Measurements from ENCODE around the gene FAM111B. TPM values are rescaled to one million over a fixed set of nuclear protein-coding genes. Genes with fewer than 3 reads are reported as not detected.
"Not testable (repeated sequence)": the region's sequence is repeated elsewhere in the genome, so short reads cannot be mapped to it uniquely, and the experiment has no call there.

The FAM111B gene
- polyA plus RNA-seq, 1 donor = 9.9 TPM

DNA sequence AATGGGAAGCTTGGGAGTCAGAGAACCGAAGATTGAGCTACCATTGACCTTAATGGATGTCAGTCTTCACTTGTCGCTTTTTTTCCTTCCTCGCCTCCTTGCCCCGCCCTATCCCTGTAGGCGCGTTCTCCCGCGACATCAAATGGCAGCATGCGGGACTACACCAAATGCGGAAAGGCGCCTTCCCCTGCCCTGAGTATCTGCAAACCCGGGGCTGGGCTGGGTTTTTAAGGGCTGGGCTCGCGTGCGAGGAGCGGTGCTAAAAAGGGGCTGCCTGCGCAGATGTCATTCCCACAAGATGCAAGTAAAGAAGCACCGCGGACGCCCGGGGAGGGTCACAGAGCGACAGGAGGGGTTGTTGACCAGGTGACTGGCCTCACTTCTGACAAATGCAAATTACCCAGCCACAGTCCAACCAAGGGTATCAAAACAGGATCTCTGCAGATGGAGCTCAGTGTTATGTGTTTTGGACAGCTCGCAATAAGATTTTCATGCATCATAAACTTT is 4.7 kb upstream of the FAM111B start:
- Histone ChIP-seq H3K27ac (ENCODE audit: low read length) (no peak overlapping the region), H3K4me1 (ENCODE audit: control insufficient read depth, insufficient read depth, low read length) (peaks cover 9% of the 10 kb centered on the region), H3K36me3 (ENCODE audit: control insufficient read depth, insufficient read depth, low read length) (no peaks in the 10 kb centered on the region), H3K27me3 (ENCODE audit: control insufficient read depth, insufficient read depth, low read length) (no peaks in the 10 kb centered on the region), H3K4me3 (ENCODE audit: low read length) (peak overlapping the region; percentile 50), H3K9me3 (ENCODE audit: control insufficient read depth, low read depth, low read length) (no peaks in the 10 kb centered on the region)
- DNase-seq = peak; percentile 56 to 75
- no CpG with 5 or more reads among the region's 23 CpGs for WGBS (ENCODE audit: insufficient coverage, low lambda C conversion rate)

- WGBS (ENCODE audit: insufficient coverage, low lambda C conversion rate) = no CpG with 5 or more reads among the region's 10 CpGs
- not testable (repeated sequence) for H3K9me3 ChIP-seq (ENCODE audit: control insufficient read depth, low read depth, low read length); H3K27ac ChIP-seq (ENCODE audit: low read length); H3K27me3 ChIP-seq (ENCODE audit: control insufficient read depth, insufficient read depth, low read length); H3K36me3 ChIP-seq (ENCODE audit: control insufficient read depth, insufficient read depth, low read length); H3K4me1 ChIP-seq (ENCODE audit: control insufficient read depth, insufficient read depth, low read length)
- peak in 1 of 2 donors; percentile 23 for DNase-seq
- H3K4me3 ChIP-seq (ENCODE audit: low read length) = peak overlapping the region; percentile 50
Measured at GRCh38 chr11:59107721-59108120, 684 bp downstream of the FAM111B start.

DNA sequence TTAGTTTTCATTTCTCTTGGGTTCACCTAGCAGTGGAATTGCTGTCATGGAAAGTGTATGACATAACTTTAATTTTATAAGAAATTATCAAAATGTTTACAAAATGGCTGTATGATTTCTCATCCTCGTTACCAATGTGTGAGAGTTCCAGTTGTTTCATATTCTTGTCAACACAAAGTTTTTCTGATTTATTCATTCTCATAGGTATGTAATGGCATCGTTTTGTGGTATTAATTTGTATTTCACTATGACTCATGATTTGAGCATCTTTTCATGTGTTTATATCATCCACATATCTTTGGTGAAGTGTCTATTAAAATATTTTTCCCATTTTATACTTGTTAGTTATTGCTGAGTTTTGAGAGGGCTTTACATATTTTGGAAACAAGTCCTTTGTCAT is 5.5 kb downstream of the FAM111B start:
- H3K27ac ChIP-seq (ENCODE audit: low read length) = no peak overlapping the region
- H3K36me3 ChIP-seq (ENCODE audit: control insufficient read depth, insufficient read depth, low read length) = peaks cover 7% of the 10 kb centered on the region
- WGBS (ENCODE audit: insufficient coverage, low lambda C conversion rate) = no CpG with 5 or more reads among the region's 2 CpGs
- H3K4me3 ChIP-seq (ENCODE audit: low read length) = no peak overlapping the region
- H3K4me1 ChIP-seq (ENCODE audit: control insufficient read depth, insufficient read depth, low read length) = peaks cover 2% of the 10 kb centered on the region
- H3K27me3 ChIP-seq (ENCODE audit: control insufficient read depth, insufficient read depth, low read length) = no peaks in the 10 kb centered on the region
- H3K9me3 ChIP-seq (ENCODE audit: control insufficient read depth, low read depth, low read length) = no peaks in the 10 kb centered on the region
- no peak for DNase-seq

- Histone ChIP-seq H3K9me3 (ENCODE audit: control insufficient read depth, low read depth, low read length) (peaks cover 8% of the 10 kb centered on the region), H3K4me3 (ENCODE audit: low read length) (no peak overlapping the region), H3K36me3 (ENCODE audit: control insufficient read depth, insufficient read depth, low read length) (peaks cover 7% of the 10 kb centered on the region), H3K4me1 (ENCODE audit: control insufficient read depth, insufficient read depth, low read length) (no peaks in the 10 kb centered on the region), H3K27ac (ENCODE audit: low read length) (no peak overlapping the region), H3K27me3 (ENCODE audit: control insufficient read depth, insufficient read depth, low read length) (no peaks in the 10 kb centered on the region)
- 100% methylated on average over 1 of the region's 3 CpGs for WGBS (ENCODE audit: insufficient coverage, low lambda C conversion rate)
- no peak for DNase-seq
Measured at GRCh38 chr11:59114344-59114743, 7.3 kb downstream of the FAM111B start.

DNA sequence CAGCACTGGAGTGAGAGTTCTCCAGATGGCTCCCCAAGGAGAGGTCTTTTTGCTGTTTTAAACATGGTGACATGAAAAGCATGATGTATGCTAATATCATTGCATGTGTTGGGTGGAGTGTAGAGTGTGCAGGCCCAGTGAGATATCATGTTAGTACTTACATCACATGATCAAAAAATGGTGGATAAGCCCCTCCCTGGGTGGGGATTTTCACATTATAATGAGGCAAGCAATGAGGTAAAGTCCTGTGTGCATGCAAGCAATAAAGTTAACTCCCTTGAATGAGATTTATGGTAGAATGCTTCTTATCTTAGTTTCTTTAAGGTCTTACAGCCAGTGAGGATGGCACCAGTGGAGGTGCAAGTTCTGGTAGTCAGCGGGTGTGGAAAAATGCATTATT is 8.5 kb downstream of the FAM111B start:
- Histone ChIP-seq H3K36me3 (ENCODE audit: control insufficient read depth, insufficient read depth, low read length) (peaks cover 7% of the 10 kb centered on the region), H3K9me3 (ENCODE audit: control insufficient read depth, low read depth, low read length) (peaks cover 10% of the 10 kb centered on the region), H3K27me3 (ENCODE audit: control insufficient read depth, insufficient read depth, low read length) (no peaks in the 10 kb centered on the region), H3K4me1 (ENCODE audit: control insufficient read depth, insufficient read depth, low read length) (no peaks in the 10 kb centered on the region), H3K4me3 (ENCODE audit: low read length) (no peak overlapping the region), H3K27ac (ENCODE audit: low read length) (peak overlapping the region; percentile 77)
- WGBS (ENCODE audit: insufficient coverage, low lambda C conversion rate) = no CpG with 5 or more reads among the region's 1 CpG
- DNase-seq = peak; percentile 26 to 62

DNA sequence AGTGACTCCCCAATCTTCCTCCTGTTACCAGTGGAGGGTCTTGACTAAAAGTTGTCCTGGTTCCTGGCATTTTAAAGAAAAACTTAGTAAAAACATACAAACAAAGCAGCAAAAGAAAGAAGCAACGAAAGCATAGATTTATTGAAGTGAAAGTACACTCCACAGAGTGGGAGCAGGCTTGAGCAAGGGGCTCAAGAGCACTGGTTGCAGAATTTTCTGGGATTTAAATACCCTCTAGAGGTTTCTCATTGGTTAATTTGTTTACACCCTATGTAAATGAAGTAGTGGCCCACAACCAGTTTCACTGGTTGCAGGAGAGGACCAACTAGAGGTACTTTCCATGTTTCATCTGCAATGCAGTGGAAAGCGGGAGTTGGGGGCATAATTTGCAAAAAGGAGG is 10.7 kb downstream of the FAM111B start:
- no peak for DNase-seq
- Histone ChIP-seq H3K27ac (ENCODE audit: low read length) (no peak overlapping the region), H3K36me3 (ENCODE audit: control insufficient read depth, insufficient read depth, low read length) (peaks cover 7% of the 10 kb centered on the region), H3K4me3 (ENCODE audit: low read length) (no peak overlapping the region), H3K9me3 (ENCODE audit: control insufficient read depth, low read depth, low read length) (peaks cover 10% of the 10 kb centered on the region), H3K4me1 (ENCODE audit: control insufficient read depth, insufficient read depth, low read length) (no peaks in the 10 kb centered on the region), H3K27me3 (ENCODE audit: control insufficient read depth, insufficient read depth, low read length) (no peaks in the 10 kb centered on the region)
- no CpG with 5 or more reads among the region's 2 CpGs for WGBS (ENCODE audit: insufficient coverage, low lambda C conversion rate)

GRCh38 chr11:59119826-59120225 is 12.8 kb downstream of the FAM111B start:
- Histone ChIP-seq H3K27ac (ENCODE audit: low read length) (no peak overlapping the region), H3K9me3 (ENCODE audit: control insufficient read depth, low read depth, low read length) (peaks cover 10% of the 10 kb centered on the region), H3K36me3 (ENCODE audit: control insufficient read depth, insufficient read depth, low read length) (peaks cover 5% of the 10 kb centered on the region), H3K4me1 (ENCODE audit: control insufficient read depth, insufficient read depth, low read length) (no peaks in the 10 kb centered on the region), H3K27me3 (ENCODE audit: control insufficient read depth, insufficient read depth, low read length) (no peaks in the 10 kb centered on the region), H3K4me3 (ENCODE audit: low read length) (no peak overlapping the region)
- DNase-seq = no peak

DNA sequence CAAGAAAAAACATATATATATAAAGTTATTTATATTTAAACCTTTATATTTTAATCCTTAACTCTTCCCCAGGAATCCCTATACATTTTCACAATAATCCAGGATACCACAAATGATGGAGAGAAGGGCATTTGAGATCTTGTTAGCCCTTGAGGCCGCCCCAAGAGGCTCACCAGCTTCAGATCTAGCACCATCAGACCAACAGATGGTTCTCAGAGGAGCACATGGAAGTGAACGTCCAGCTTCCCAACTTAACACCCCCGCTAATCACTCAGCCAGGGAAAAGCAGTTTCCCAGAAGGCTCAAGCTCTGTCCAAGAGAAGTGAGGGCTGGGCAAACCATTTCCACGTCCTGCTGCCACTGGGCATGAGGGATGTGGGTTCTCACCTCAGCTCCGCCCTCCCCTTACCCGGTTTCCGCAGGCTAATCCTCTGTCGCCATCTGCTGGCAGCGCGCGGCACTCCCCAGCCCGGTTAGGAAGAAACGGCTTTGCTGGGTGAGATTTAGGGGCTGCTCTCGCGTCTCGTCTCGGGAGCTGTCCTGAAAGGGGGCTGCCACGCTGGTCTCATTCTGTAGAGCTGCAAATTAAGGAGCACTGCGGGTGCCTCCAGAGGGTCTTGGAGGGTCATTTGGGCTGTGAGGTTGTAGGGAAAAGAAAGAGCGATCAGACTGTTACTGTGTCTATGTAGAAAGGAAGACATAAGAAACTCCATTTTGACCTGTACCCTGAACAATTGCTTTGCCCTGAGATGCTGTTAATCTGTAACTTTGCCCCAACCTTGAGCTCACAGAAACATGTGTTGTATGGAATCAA is 28.8 kb downstream of the FAM111B start:
- H3K9me3 ChIP-seq (ENCODE audit: control insufficient read depth, low read depth, low read length) = peaks cover 7% of the 10 kb centered on the region
- no peaks in the 10 kb centered on the region for H3K27me3 ChIP-seq (ENCODE audit: control insufficient read depth, insufficient read depth, low read length)
- H3K27ac ChIP-seq (ENCODE audit: low read length) = peak overlapping the region; percentile 61
- H3K4me1 ChIP-seq (ENCODE audit: control insufficient read depth, insufficient read depth, low read length) = peaks cover 10% of the 10 kb centered on the region
- no CpG with 5 or more reads among the region's 20 CpGs for WGBS (ENCODE audit: insufficient coverage, low lambda C conversion rate)
- H3K4me3 ChIP-seq (ENCODE audit: low read length) = no peak overlapping the region
- DNase-seq = peak; percentile 73 to 86
- peaks cover 23% of the 10 kb centered on the region for H3K36me3 ChIP-seq (ENCODE audit: control insufficient read depth, insufficient read depth, low read length)

- Histone ChIP-seq H3K4me1 (ENCODE audit: control insufficient read depth, insufficient read depth, low read length) (peaks cover 10% of the 10 kb centered on the region), H3K27ac (ENCODE audit: low read length) (peak overlapping the region; percentile 61), H3K36me3 (ENCODE audit: control insufficient read depth, insufficient read depth, low read length) (peaks cover 20% of the 10 kb centered on the region)
- no CpG with 5 or more reads among the region's 6 CpGs for WGBS (ENCODE audit: insufficient coverage, low lambda C conversion rate)
- peak; percentile 14 to 63 for DNase-seq
- not testable (repeated sequence) for H3K4me3 ChIP-seq (ENCODE audit: low read length); H3K9me3 ChIP-seq (ENCODE audit: control insufficient read depth, low read depth, low read length); H3K27me3 ChIP-seq (ENCODE audit: control insufficient read depth, insufficient read depth, low read length)
Measured at GRCh38 chr11:59136551-59136950, 29.5 kb downstream of the FAM111B start.

GRCh38 chr11:59137190-59137589 is 30.2 kb downstream of the FAM111B start:
- no peak overlapping the region for H3K4me3 ChIP-seq (ENCODE audit: low read length)
- peak overlapping the region; percentile 61 for H3K27ac ChIP-seq (ENCODE audit: low read length)
- WGBS (ENCODE audit: insufficient coverage, low lambda C conversion rate) = no CpG with 5 or more reads among the region's 17 CpGs
- no peak for DNase-seq
- H3K27me3 ChIP-seq (ENCODE audit: control insufficient read depth, insufficient read depth, low read length) = no peaks in the 10 kb centered on the region
- H3K36me3 ChIP-seq (ENCODE audit: control insufficient read depth, insufficient read depth, low read length) = peaks cover 14% of the 10 kb centered on the region
- H3K9me3 ChIP-seq (ENCODE audit: control insufficient read depth, low read depth, low read length) = no peaks in the 10 kb centered on the region
- H3K4me1 ChIP-seq (ENCODE audit: control insufficient read depth, insufficient read depth, low read length) = peaks cover 10% of the 10 kb centered on the region

DNA sequence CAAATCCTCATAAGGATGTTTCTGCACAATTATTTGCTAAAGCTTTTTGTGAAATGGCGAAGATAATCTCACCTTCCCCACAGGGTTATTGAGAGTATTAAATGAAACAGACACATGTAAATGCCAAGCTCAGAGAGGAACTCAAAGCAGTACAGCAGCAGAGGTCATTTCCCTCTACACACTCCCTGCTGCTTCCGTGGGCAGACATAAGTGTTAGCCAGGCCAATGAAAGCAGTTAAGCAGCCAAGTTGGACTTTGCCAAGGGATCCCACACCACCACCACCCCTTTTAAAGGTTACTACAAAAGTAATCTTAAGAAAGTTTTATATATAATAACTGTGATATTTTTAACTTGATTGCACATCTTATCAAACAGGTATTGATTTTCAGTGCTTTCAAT is 31.6 kb downstream of the FAM111B start:
- no peak overlapping the region for H3K27ac ChIP-seq (ENCODE audit: low read length)
- H3K27me3 ChIP-seq (ENCODE audit: control insufficient read depth, insufficient read depth, low read length) = no peaks in the 10 kb centered on the region
- H3K4me1 ChIP-seq (ENCODE audit: control insufficient read depth, insufficient read depth, low read length) = peaks cover 10% of the 10 kb centered on the region
- no peak overlapping the region for H3K4me3 ChIP-seq (ENCODE audit: low read length)
- WGBS (ENCODE audit: insufficient coverage, low lambda C conversion rate) = no CpG with 5 or more reads among the region's 2 CpGs
- H3K9me3 ChIP-seq (ENCODE audit: control insufficient read depth, low read depth, low read length) = no peaks in the 10 kb centered on the region
- no peak for DNase-seq
- H3K36me3 ChIP-seq (ENCODE audit: control insufficient read depth, insufficient read depth, low read length) = peaks cover 4% of the 10 kb centered on the region
